Heart right ventricle (tissue), 16 donors: ENCODE data around the gene LANCL1. TPM values are rescaled to one million over a fixed set of nuclear protein-coding genes. Genes with fewer than 3 reads are reported as not detected.

Source experiments
- ATAC-seq, 8 donors: fragments of 200-7000 bp; cut with Tn5 transposase; one replicate each; pipeline ENCODE4 v1.9.1; 2020; ENCODE audit warnings: mild to moderate bottlenecking in 8 of 8, moderate library complexity in 8 of 8, moderate number of reproducible peaks in 1 of 8
- DNase-seq, 2 donors: peaks; one replicate each; pipeline ENCODE4 v3.0.0-alpha.2; 2020
- H3K27ac ChIP-seq, 10 donors: fragments of 200-600 bp; sonication (generic) in 2 of 10; one replicate each; pipeline versions ENCODE4 v1.5.0 to v1.8.0; 2020 to 2022; ENCODE audit warnings: mild to moderate bottlenecking in 3 of 10
- H3K27me3 ChIP-seq, 7 donors: fragments of 200-600 bp; one replicate each; pipeline ENCODE4 v1.8.0; 2021 to 2022; ENCODE audit warnings: mild to moderate bottlenecking in 2 of 7
- H3K36me3 ChIP-seq, 9 donors: fragments of 200-600 bp; sonication (generic) in 1 of 9; one replicate each; pipeline versions ENCODE4 v1.5.0 to v1.8.0; 2020 to 2022; ENCODE audit warnings: mild to moderate bottlenecking in 2 of 9
- H3K4me1 ChIP-seq, 9 donors: fragments of 200-600 bp; sonication (generic) in 1 of 9; one replicate each; pipeline versions ENCODE4 v1.5.0 to v1.8.0; 2020 to 2022; ENCODE audit warnings: mild to moderate bottlenecking in 4 of 9
- H3K4me3 ChIP-seq, 10 donors: fragments of 200-600 bp; sonication (generic) in 2 of 10; one replicate each; pipeline versions ENCODE4 v1.5.0 to v1.8.0; 2020 to 2022; ENCODE audit warnings: mild to moderate bottlenecking in 7 of 10, moderate library complexity in 2 of 10
- H3K9me3 ChIP-seq, 11 donors: fragments of 200-600 bp in 10 of 11; sonication (generic) in 2 of 11; one replicate each; pipeline versions ENCODE4 v1.5.0 to v1.8.0; 2013 to 2022; ENCODE audit warnings: mild to moderate bottlenecking in 2 of 11, control low read depth in 1 of 11, moderate library complexity in 1 of 11
- CTCF ChIP-seq, 9 donors: fragments of 200-600 bp; sonication (generic) in 2 of 9; IDR thresholded peaks; one replicate each; pipeline versions ENCODE4 v1.5.0 to v1.8.0; 2021 to 2022; ENCODE audit warnings: antibody characterized with exemption in 9 of 9, mild to moderate bottlenecking in 5 of 9, moderate library complexity in 1 of 9
- WGBS, 2 donors: extraction: QIAGEN DNeasy Blood & Tissue Kit; methylation state at CpG; one replicate each; pipeline ENCODE4 v1.1.7; 2013; ENCODE audit warnings: inconsistent platforms in 1 of 2; 5-methylcytosine and 5-hydroxymethylcytosine counted together
- intact Hi-C, 10 donors: fragments of 100-400 bp; cut with DNase I; formaldehyde crosslinking; loops; one replicate each; pipeline versions ENCODE4 v1.11.1 to v1.14.2; 2022
- polyA plus RNA-seq, 2 donors: library from polyadenylated mRNA; stranded (reverse); fragments of 200-250 nt; gene quantifications; one replicate each; pipeline ENCODE4 v1.2.3, GENCODE V29; 2013
- total RNA-seq, 10 donors: library from RNA; stranded (reverse); fragmentation: NEBNext Ultra II Directional in 3 of 10; extraction: Animal tissue kit (Norgen Biotek cat#: 25700) in 3 of 10; gene quantifications; one replicate each; pipeline versions ENCODE4 v1.2.1 to v1.2.4, GENCODE V29; 2021 to 2023
- donor health status: Arrhythmogenic right ventricular cardiomyopathy.
- donor health status: ischemic (EF 13 %, LVEDD 7.1; RV severe dilation, severe dysfunction).
- donor health status: healthy with polysubstance abuse.
- donor health status: DM: no; HTN: yes; CAD: no.
- donor health status: DM: no; HTN: no; CAD: no.
- donor health status: ischemic (EF 25% LVEDD 6.9; RV normal size, moderate dysfunction).
- donor health status: ischemic (EF 25% LVEDD 5.7; RV mildly dilated, moderate dysfunction).
- donor health status: healthy.
- donor health status: DM: yes; HTN: yes; CAD: no.
- donor health status: Ischemic cardiomyopathy.
- donor health status: ischemic (EF 35%, LVEDD 5.7; RV mildly dilated, moderate dysfunction).
- donor health status: nonischemic (EF 11% LVEDD 7.7; RV severe dilation, severe dysfunction).
- donor health status: DM: yes; HTN: yes; CAD: no.
- donor health status: PGD.
- donor health status: ischemic (EF 29% LVEDD 5.4; RV normal size, mild dysfunction).
- donor health status: nonischemic (EF 23%, LVEDD 6.1; RV moderate dilation, normal function).

LANCL1 gene
- total and polyA plus RNA-seq, 12 donors = 5.9 to 76.1 (median 58.9) TPM

GRCh38 chr2:210503001-210503623, 26.6 kb upstream of the LANCL1 start:
- Histone ChIP-seq H3K36me3 (no peaks in the 10 kb centered on the region), H3K4me1 (peaks cover 0 to 7% (median 0%) of the 10 kb centered on the region in 9 donors), H3K4me3 (peak overlapping the region in 2 of 10 donors; percentile 20 to 21), H3K9me3 (peaks cover 0 to 21% (median 0%) of the 10 kb centered on the region in 11 donors), H3K27me3 (peaks cover 0 to 12% (median 0%) of the 10 kb centered on the region in 7 donors), H3K27ac (no peak overlapping the region)
- 30 to 38% methylated on average over 7 of the region's 7 CpGs for WGBS, 2 donors
- DNase-seq = peak in 1 of 2 donors; percentile 6
- peak in 1 of 8 donors; percentile 52 for ATAC-seq
- TF ChIP-seq CTCF (IDR thresholded peaks at IDR 0.05) = peak; percentile 54 to 89 (median 76)
- intact Hi-C loops = no loop called here

GRCh38 chr2:210496512-210496911, 20.0 kb upstream of the LANCL1 start:
- no peaks in the 10 kb centered on the region for H3K27me3 ChIP-seq
- DNase-seq (no peak), ATAC-seq (no peak)
- no peaks in the 10 kb centered on the region for H3K4me1 ChIP-seq
- no peak overlapping the region for H3K27ac ChIP-seq
- 58 to 64% methylated on average over 3 of the region's 3 CpGs for WGBS, 2 donors
- intact Hi-C loops = no loop called here
- no peak overlapping the region for H3K4me3 ChIP-seq
- H3K9me3 ChIP-seq = peaks cover 0 to 9% (median 0%) of the 10 kb centered on the region in 11 donors
- no peaks in the 10 kb centered on the region for H3K36me3 ChIP-seq
- TF ChIP-seq CTCF (IDR thresholded peaks at IDR 0.05) = no peak

- Histone ChIP-seq H3K4me3 (no peak overlapping the region), H3K4me1 (no peaks in the 10 kb centered on the region), H3K9me3 (no peaks in the 10 kb centered on the region), H3K27me3 (no peaks in the 10 kb centered on the region), H3K36me3 (no peaks in the 10 kb centered on the region), H3K27ac (no peak overlapping the region)
- no peak for TF ChIP-seq CTCF (IDR thresholded peaks at IDR 0.05)
- intact Hi-C loops = no loop called here
- no peak for DNase-seq
- no peak for ATAC-seq
- 78 to 82% methylated on average over 3 of the region's 3 CpGs for WGBS, 2 donors
Observed at GRCh38 chr2:210493528-210493927, 17.0 kb upstream of the LANCL1 start.

- intact Hi-C loops = no loop called here
Observed at GRCh38 chr2:210481601-210482175, 5.1 kb upstream of the LANCL1 start.

More at GRCh38 chr2:210481601-210482175, 5.1 kb upstream of the LANCL1 start:
- no peak for DNase-seq
- no peak for ATAC-seq
- Histone ChIP-seq H3K4me1 (peaks cover 0 to 8% (median 5%) of the 10 kb centered on the region in 9 donors), H3K4me3 (no peak overlapping the region), H3K9me3 (peaks cover 0 to 6% (median 0%) of the 10 kb centered on the region in 11 donors), H3K27ac (no peak overlapping the region), H3K36me3 (no peaks in the 10 kb centered on the region), H3K27me3 (no peaks in the 10 kb centered on the region)
- 25 to 43% methylated on average over 2 of the region's 2 CpGs for WGBS, 2 donors
- no peak for TF ChIP-seq CTCF (IDR thresholded peaks at IDR 0.05)
